Cardiac muscle cell (in vitro differentiated cells and primary cell): ENCODE measurements around the gene TNNC2. TPM values are rescaled to one million over a fixed set of nuclear protein-coding genes. Genes with fewer than 3 reads are reported as not detected.
A peak's percentile ranks its signal among the peaks of the same experiment; 100 is the strongest.

Experiments
- DNase-seq, 2 donors: peaks; one replicate each; pipeline versions ENCODE4 v3.0.0 to v3.0.0-alpha.2; 2010 to 2017; ENCODE audit warnings: low read depth in 1 of 2, low spot score in 1 of 2
- H3K27ac ChIP-seq: fragments of 200-600 bp; sonication (generic); 2 replicates; pipeline ENCODE4 v1.5.1; 2016
- H3K27me3 ChIP-seq: fragments of 200-600 bp; sonication (generic); 2 replicates; pipeline ENCODE4 v1.6.0; 2016; ENCODE audit warnings: control low read depth
- H3K36me3 ChIP-seq: fragments of 200-600 bp; sonication (generic); 2 replicates; pipeline ENCODE4 v1.5.1; 2016; ENCODE audit warnings: control low read depth
- H3K4me1 ChIP-seq: fragments of 200-600 bp; sonication (generic); 2 replicates; pipeline ENCODE4 v1.8.1; 2017; ENCODE audit warnings: low read depth, mild to moderate bottlenecking, mixed run types
- H3K4me3 ChIP-seq: fragments of 200-600 bp; sonication (generic); 2 replicates; pipeline ENCODE4 v1.5.1; 2016; ENCODE audit warnings: mild to moderate bottlenecking
- H3K9me3 ChIP-seq: fragments of 200-600 bp; sonication (generic); 2 replicates; pipeline ENCODE4 v1.5.1; 2017; ENCODE audit warnings: low read depth, mild to moderate bottlenecking, control low read depth
- polyA plus RNA-seq: library from polyadenylated mRNA; unstranded; fragments of >200 nt; fragmentation: Nextera tagmentation; extraction: Ambion mirVana; gene quantifications from 2 replicates; pipeline ENCODE4 v1.2.1, GENCODE V29; 2016
- total RNA-seq: library from RNA; depleted of rRNA; stranded (reverse); fragments of >200 nt; gene quantifications from 2 replicates; pipeline ENCODE4 v1.2.3, GENCODE V29; 2016
- TF ChIP-seq, protein P1 (sequence below): IDR thresholded peaks from 2 replicates; pipeline ENCODE4 v1.5.1; 2012; ENCODE audit warnings: low read depth, mild to moderate bottlenecking, low read length

TNNC2 gene
- total and polyA plus RNA-seq, 2 experiments from 2014 or later, result 36.0 to 96.3 TPM

- H3K36me3 ChIP-seq, result peaks cover 20% of the 10 kb centered on the region
- no peak for DNase-seq
- H3K4me1 ChIP-seq, result no peaks in the 10 kb centered on the region
- H3K4me3 ChIP-seq, result peak overlapping the region; percentile 78
- no peak overlapping the region for H3K27ac ChIP-seq
- H3K27me3 ChIP-seq, result no peaks in the 10 kb centered on the region
- no peaks in the 10 kb centered on the region for H3K9me3 ChIP-seq
- TF ChIP-seq, protein P1, sequence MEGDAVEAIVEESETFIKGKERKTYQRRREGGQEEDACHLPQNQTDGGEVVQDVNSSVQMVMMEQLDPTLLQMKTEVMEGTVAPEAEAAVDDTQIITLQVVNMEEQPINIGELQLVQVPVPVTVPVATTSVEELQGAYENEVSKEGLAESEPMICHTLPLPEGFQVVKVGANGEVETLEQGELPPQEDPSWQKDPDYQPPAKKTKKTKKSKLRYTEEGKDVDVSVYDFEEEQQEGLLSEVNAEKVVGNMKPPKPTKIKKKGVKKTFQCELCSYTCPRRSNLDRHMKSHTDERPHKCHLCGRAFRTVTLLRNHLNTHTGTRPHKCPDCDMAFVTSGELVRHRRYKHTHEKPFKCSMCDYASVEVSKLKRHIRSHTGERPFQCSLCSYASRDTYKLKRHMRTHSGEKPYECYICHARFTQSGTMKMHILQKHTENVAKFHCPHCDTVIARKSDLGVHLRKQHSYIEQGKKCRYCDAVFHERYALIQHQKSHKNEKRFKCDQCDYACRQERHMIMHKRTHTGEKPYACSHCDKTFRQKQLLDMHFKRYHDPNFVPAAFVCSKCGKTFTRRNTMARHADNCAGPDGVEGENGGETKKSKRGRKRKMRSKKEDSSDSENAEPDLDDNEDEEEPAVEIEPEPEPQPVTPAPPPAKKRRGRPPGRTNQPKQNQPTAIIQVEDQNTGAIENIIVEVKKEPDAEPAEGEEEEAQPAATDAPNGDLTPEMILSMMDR, result no peak
Measured at GRCh38 chr20:45813489-45813888, 13.6 kb downstream of the TNNC2 start.

DNA sequence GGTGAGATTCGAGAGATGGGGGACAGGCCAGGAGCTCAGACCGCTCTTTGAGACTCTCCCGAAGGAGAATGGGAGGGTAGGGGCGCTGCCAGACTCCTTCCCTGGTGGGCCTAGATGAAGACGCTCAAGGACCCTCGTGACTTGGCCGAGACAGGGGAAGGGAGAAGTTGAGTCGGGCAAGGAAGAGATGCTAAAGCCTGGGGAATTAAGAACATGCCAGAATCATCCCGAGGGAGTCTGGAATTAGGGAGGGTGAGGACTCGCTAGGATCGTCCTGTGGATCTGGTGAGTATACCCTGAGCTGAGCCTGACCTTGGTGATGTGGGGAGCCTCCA lies 14.1 kb downstream of the TNNC2 start:
- H3K4me1 ChIP-seq, result no peaks in the 10 kb centered on the region
- H3K9me3 ChIP-seq, result no peaks in the 10 kb centered on the region
- no peak for DNase-seq
- peak overlapping the region; percentile 78 for H3K4me3 ChIP-seq
- peak overlapping the region; percentile 75 for H3K27ac ChIP-seq
- H3K36me3 ChIP-seq, result peaks cover 20% of the 10 kb centered on the region
- TF ChIP-seq, protein P1, result no peak
- no peaks in the 10 kb centered on the region for H3K27me3 ChIP-seq

DNA sequence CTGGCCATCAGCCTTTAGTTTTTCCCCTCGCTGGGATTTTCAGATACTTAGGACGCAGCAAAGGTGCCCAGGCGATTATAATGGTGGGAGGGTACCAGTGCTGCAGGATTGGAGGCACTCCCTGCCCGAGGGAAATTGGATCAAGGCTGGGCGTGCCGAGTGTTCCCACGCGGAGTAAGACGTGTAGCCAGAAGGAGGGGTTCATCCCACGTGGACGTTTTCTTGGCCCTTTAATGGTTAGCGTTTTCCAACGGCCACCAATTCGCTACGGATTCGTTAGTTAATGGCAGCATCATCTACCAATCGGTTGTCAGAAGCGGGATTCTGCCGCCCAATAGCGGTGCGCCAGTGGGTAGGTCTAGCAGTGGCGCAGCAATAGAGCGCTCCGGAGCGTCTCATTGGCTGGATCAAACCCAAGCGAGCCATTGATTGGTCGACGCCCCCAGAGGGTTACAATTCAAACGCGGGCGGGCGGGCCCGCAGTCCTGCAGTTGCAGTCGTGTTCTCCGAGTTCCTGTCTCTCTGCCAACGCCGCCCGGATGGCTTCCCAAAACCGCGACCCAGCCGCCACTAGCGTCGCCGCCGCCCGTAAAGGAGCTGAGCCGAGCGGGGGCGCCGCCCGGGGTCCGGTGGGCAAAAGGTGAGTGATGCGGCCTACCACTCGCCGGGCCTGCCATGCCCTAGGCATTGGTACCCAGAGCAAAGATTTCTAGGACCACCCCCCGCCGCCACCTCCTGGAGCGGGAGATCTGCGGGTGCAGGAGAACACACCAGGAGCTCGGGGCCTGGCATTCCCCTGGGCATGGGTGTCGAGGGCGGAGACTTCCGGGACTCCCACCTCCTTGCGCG lies 14.7 kb downstream of the TNNC2 start, which contains the start of gene UBE2C:
TSS of gene UBE2C (plus strand) at position 488 of the 849 bp plus-strand sequence. CDS start at position 540, 52 bp downstream.
- no peaks in the 10 kb centered on the region for H3K9me3 ChIP-seq
- H3K27me3 ChIP-seq, result no peaks in the 10 kb centered on the region
- H3K4me1 ChIP-seq, result no peaks in the 10 kb centered on the region
- H3K4me3 ChIP-seq, result peak within 1 kb of the TSS; percentile 78
- DNase-seq, result peak; percentile 99 to 100
- H3K36me3 ChIP-seq, result peaks cover 22% of the 10 kb centered on the region
- TF ChIP-seq, protein P1, result no peak
- peak within 1 kb of the TSS; percentile 75 for H3K27ac ChIP-seq

DNA sequence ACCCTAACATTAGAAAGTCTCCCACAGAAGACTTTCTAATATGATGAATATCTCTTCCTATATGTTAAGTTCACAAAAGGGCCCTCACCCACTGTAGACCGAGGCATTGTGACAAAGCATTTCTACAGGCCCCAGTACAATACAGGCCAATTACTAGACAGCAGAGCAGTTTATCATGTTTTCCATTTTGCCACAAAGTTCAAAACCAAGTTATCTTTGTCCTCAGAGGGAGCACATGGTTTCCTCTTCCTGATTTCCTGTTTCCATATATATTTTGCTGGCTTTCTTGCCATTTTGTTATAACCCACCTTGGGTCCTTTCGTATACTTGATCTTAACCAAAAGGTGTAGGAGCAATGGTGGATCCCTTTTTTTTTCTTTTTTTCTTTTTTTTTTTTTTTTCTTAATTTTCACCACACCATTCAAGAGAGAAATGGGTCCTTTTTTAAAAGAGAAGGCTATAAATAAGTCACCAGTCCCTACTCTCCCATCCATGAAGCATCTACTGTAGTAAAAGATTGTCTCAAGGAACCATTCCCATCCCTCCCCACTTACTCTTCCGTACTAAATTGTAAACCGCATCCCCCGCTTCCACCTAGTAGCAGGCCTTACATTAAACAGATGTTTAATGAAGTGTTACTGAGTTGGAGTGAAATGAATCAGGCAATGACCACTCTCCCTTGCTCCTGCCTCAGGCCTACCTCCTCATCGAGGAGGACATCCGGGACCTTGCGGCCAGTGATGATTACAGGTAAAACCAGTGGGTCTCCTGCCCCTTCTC lies 16.7 kb downstream of the TNNC2 start:
- no peaks in the 10 kb centered on the region for H3K4me1 ChIP-seq
- no peaks in the 10 kb centered on the region for H3K9me3 ChIP-seq
- no peak overlapping the region for H3K27ac ChIP-seq
- no peaks in the 10 kb centered on the region for H3K27me3 ChIP-seq
- peaks cover 28% of the 10 kb centered on the region for H3K36me3 ChIP-seq
- DNase-seq, result no peak
- TF ChIP-seq, protein P1, result no peak
- H3K4me3 ChIP-seq, result no peak overlapping the region

GRCh38 chr20:45801851-45802250 lies 25.3 kb downstream of the TNNC2 start:
- TF ChIP-seq, protein P1, result no peak
- H3K4me3 ChIP-seq, result no peak overlapping the region
- no peaks in the 10 kb centered on the region for H3K27me3 ChIP-seq
- DNase-seq, result no peak
- peaks cover 38% of the 10 kb centered on the region for H3K36me3 ChIP-seq
- H3K9me3 ChIP-seq, result no peaks in the 10 kb centered on the region
- H3K4me1 ChIP-seq, result no peaks in the 10 kb centered on the region
- H3K27ac ChIP-seq, result no peak overlapping the region
